ENCODE measurements around the gene GATB. TPM values are rescaled to one million over a fixed set of nuclear protein-coding genes. Genes with fewer than 3 reads are reported as not detected.
A peak's percentile ranks its signal among the peaks of the same experiment; 100 is the strongest.
"Not testable (repeated sequence)": the region's sequence is repeated elsewhere in the genome, so short reads cannot be mapped to it uniquely, and the experiment has no call there.

Gene GATB
- total RNA-seq, 1 donor from 2014 or later = 26.0 TPM

DNA sequence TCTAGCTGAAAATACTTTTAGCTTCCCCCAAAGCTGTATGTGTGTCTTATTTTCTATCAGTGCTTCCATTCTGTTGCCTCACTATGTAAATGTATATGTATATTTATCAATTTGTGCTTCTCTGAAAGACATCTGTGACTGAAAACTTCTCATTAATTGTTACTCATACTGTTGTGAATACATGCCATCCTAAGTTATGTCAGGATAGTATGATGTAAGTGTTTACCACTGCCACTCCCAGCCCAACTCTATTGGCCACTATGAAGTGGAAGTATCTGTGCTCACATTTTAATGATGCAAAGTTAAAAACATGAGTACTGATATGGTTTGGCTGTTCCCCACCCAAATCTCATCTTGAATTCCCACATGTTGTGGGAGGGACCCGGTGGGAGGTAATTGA lies 24.4 kb downstream of the GATB start:
- no peak for DNase-seq (ENCODE audit: low read depth)

- not testable (repeated sequence) for DNase-seq (ENCODE audit: low read depth)
Observed at GRCh38 chr4:151731670-151732069, 29.1 kb downstream of the GATB start.

- DNase-seq (ENCODE audit: low read depth) = peak; percentile 73
Observed at GRCh38 chr4:151729731-151730559, 30.9 kb downstream of the GATB start.

DNA sequence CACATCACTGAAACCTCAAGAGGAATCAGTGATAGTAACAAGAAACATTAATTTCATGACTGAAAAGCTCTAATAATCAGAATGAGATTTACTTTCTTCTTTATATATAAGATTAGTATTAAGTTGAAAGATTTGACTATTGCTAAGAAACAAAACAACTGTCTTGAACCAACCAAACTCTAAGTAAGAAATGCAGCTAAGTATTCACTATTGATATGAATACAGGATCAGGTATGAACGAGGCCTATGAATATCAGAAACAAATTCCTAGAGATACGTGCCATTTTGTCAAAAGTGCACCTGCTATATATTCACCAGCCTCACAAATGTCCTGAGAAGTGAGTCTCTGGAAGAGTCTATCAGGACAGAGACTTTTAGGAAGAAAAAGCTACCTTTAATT lies 32.1 kb downstream of the GATB start:
- DNase-seq (ENCODE audit: low read depth) = no peak

GRCh38 chr4:151728006-151728405 lies 32.8 kb downstream of the GATB start:
- no peak for DNase-seq (ENCODE audit: low read depth)

GRCh38 chr4:151727365-151727764 lies 33.4 kb downstream of the GATB start:
- no peak for DNase-seq (ENCODE audit: low read depth)

- DNase-seq (ENCODE audit: low read depth) = no peak
Observed at GRCh38 chr4:151725087-151725486, 35.7 kb downstream of the GATB start.

DNA sequence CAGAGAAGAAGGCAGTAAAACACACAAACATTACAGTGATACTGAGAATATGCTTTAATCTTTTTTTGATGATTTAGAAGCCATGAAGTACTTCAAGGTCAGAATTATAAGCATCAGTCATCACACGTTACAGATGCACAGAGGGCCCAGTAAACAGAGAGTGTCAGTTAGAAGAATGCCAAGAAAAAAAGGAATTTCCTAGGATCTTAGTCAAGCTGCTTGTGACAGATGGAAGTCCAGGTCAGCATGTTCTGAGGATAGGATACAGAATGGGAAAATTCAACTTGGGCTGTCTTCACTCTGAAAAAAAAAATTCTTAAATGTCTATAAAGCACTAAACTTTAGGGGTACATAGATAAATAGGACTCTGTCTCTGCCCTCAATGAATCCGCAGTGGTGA lies 38.9 kb downstream of the GATB start:
- no peak for DNase-seq (ENCODE audit: low read depth)

DNA sequence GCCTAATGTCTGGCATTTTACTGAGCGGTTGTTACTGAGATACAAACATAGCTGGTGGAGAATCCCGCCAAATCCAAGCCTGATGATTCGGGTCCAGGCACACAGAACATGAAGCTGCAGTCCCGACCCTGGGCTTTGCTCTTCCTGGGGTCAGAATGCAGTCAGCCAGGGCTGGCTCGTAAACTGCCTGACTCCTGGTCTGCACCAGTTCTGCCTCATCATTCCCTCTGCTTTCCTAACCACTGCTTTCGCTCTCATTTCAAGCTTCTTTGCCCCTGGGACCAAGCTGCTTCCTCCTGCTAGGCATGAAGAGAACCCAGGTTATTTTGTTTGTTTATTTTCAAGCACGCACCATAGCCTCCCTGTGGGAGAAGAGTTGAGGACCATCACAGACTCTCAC lies 39.3 kb downstream of the GATB start:
- no peak for DNase-seq (ENCODE audit: low read depth)

DNA sequence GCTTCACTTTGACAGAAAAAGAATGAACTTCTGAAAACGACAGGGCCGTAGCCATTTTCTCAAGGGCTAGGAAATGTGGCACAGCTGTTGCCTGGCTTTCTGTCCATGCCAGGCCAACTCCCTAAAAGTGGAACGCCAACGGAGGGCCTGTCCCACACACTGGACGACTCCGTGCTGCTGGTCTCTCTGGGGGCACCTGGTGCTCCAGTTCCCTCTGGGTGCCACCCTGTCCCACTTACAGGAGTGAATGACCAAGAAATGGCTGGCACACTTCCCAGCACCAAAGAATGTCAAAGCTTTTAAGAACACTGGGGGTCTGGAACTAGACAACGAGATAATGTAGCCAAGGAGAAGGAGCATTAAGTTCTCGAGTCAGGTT lies 40.9 kb downstream of the GATB start:
- peak; percentile 25 for DNase-seq (ENCODE audit: low read depth)

DNA sequence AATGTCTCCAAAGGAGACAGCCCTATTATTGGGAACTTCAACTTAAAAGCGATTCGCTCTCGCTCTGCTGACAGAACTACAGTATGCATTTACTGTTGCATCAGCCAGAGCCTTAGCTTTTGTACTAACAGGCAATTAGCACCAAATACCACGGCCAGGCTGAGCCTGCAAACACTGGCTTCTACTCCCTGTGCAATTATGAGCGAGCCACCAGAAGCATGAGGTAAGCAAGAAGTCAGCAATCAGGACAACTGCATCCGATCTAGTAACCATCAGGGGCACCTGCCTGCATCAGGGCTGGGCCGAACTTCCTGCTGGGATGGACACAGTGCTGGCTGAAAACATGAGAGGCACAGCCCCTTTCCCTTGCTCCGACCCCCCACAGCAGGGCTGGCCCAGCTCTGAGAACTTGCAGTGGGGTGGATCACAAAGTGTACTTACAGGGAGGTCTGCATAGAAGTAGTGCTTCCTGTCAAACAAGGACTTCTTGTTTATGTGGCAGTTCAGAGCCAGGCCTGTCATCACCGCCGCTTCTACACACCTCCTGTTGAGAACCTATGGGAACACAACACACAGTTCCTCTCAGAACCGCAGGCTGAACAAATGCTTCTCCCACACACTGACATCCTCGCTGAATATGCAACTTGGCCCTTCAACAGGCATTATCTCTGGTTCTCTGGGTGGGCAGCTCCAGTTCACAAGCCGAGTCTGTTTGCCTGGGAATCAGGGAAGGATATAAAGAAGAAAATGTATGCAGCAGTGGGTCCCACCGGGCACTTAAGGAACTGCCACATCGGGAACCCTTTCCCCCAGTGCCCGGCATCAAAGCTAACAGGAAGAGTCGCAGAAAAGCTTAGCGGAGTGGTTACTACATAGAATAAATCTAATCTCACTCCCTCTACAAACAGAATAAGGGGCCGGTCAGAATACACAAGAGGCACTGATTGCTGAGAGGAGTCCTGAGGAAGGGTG lies 41.5 kb downstream of the GATB start:
- no peak for DNase-seq (ENCODE audit: low read depth)

DNA sequence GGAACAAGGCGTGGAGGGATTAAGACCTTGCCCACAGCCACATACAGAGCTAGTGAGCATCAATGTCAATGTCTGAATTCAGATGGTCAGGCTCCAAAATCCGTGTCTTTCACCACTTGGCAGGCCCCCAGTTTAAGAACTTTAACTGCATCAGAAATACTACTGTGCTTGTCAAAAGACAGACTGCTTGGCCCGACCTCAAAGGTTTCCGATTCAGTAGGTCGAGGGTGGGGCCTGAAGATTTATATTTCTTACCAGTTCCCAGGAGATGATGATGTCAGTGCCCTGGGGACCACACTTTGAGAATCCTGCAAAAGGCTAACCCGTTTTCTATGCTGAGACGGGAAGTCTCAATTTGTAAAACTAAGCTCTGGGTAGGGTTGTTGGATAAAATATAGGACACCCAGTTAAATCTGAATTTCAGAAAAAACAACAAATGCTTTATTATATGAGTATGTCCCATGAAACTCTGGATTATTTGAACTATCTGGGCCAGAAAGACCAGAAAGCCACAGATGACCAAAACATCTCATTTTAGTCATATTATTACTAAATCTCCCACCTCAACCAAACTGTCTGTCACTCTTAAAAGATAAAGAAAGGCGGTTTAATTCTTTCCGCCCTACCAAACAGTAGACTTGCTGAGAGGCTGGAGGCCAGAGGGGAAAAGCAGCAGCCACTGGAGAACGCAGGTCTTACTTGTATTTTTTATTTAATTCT lies 42.7 kb downstream of the GATB start:
- no peak for DNase-seq (ENCODE audit: low read depth)

DNA sequence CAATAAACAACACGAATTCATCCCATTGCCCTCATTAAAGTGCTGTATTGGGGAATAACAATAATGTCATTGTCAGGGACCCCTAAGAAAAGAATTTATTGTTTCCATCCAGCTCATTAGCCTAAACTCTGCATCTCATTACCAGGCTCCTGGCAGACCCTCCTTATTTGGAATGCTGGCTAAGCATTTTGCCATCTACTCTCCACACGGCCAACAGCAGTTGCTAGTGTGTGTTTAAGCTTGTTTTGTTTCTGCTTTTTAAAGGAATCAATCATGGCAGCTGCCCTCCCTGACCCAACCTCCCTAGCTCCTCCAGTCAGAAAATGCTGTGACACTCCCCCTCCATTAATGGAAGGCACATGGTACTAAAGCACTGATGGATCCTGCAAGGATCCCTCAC lies 43.5 kb downstream of the GATB start:
- DNase-seq (ENCODE audit: low read depth) = no peak

- no peak for DNase-seq (ENCODE audit: low read depth)
Observed at GRCh38 chr4:151716324-151716723, 44.5 kb downstream of the GATB start.

DNA sequence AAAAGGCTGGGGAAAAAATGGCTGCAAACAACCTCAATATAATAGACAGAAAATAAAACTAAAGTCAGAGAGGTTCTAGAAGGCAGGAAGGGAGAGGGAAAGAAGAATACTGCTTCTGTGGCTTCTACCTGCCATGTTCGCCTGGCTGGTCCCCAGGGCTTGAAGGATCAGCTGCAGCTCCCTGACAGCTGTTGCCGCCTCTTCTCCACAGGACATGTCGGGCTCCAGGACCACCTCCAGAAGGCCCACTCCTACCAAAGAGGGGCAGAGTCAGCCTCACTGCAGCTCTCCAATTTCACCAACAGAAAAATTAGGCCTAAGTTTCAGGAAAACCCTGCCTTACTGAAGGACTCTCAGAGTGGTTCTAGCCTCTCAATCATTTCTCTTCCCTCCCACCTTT lies 44.9 kb downstream of the GATB start:
- DNase-seq (ENCODE audit: low read depth) = peak; percentile 20

DNA sequence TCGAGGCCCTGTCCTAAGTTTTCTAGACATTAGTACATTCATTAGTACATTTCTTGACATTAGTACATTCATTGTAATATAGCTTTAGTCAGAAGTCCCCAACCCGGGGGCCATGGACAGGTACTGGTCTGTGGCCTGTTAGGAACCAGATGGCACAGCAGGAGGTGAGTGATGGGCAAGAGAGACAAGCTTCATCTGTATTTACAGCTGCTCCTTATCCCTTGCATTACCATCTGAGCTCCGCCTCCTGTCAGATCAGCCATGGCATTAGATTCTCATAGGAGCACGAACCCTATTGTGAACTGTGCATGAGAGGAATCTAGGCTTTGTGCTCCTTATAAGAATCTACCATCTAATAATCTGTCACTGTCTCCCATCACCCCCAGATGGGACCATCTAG lies 48.0 kb downstream of the GATB start:
- no peak for DNase-seq (ENCODE audit: low read depth)

- DNase-seq (ENCODE audit: low read depth) = no peak
Observed at GRCh38 chr4:151711646-151712045, 49.2 kb downstream of the GATB start.

DNA sequence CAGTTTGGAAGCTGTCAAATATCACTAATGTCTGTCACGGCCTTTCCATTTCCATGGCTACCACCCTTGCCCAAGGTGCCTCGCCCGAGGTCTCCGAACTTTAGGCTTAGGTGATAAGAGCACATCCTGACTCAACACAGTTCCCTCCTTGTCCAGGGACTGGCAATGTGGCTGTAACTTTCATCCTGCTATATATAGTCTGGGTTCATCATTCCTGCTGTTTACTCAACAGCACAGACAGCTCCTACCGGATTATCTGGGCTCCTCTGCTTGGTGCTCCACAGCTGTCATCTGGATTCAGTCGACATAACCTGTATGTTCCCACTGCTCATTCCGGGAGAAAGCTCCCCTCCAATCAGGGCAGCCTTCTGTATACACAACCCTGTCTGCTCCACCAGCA lies 51.2 kb downstream of the GATB start:
- no peak for DNase-seq (ENCODE audit: low read depth)

DNA sequence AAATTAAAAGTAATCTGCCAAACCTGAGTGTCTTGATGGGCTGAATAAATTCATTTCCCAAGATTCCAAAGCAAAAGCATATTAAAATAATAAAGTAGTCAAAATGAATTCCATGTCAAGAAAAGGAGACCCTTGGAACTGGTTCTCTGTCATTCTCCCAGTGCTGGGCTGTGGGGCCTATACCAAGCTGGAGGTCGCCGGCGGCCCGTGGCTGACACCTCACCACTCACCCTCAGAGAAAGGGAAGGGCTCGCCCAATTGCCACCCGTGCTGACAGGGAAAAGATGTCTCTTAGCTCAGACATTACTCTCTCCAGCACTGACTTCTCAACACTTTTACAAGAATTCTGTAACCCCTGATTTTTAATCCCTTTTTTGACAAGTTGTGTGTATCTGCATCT lies 51.7 kb downstream of the GATB start:
- DNase-seq (ENCODE audit: low read depth) = no peak

GRCh38 chr4:151708100-151708499 lies 52.7 kb downstream of the GATB start:
- DNase-seq (ENCODE audit: low read depth) = no peak

DNA sequence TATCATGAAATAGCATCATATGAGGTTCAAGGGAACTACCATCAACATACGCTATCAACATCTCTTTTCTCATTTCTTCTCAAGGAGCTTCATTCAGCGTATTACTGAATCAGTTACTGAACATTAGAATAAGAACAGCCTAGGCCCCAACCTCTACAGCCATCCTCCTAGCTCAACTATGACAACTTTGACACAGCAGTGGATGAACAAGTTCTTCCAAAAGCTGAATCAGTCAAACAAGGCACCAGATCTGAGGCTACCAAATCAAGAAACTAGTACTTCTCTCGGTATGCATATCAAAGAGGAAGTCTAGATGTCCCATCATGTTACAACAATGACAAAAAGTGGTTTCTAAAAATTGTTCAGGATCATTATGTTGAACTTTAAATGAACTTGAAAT lies 57.4 kb downstream of the GATB start:
- no peak for DNase-seq (ENCODE audit: low read depth)

DNA sequence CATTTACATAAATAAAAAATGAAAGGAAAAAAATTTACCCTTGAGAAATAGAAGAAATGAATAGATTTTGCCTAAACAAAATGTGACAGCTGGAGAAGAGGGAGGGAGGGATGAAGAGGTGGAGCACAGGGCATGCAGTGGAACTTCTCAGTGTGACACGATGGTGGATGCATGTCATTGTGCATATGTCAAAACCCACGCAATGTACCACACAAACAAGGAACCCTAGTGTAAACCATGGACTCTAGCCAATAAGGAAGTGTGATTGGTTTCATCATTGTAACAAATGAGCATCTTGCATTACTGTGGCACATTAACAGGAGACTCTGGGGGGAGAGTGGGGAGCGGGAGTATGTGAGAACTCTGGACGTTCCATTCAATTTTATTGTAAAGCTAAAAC lies 58.6 kb downstream of the GATB start:
- no peak for DNase-seq (ENCODE audit: low read depth)

Measured in myocyte (in vitro differentiated cells).